ENCODE data around the gene AGPAT2. TPM values are rescaled to one million over a fixed set of nuclear protein-coding genes. Genes with fewer than 3 reads are reported as not detected.
A peak's percentile ranks its signal among the peaks of the same experiment; 100 is the strongest.

AGPAT2 gene
- total RNA-seq, 1 experiment from 2014 or later = 40.2 TPM

GRCh38 chr9:136701668-136702053, 14.4 kb upstream of the AGPAT2 start (continued):
- no peak for TF ChIP-seq E2F5 (CRISPR knock-in tag; IDR thresholded peaks at IDR 0.05)
- no peak for TF ChIP-seq NFYB (CRISPR knock-in tag; conservative IDR thresholded peaks at IDR 0.05; ENCODE audit: low read depth)
- no peak for TF ChIP-seq GTF2I (CRISPR knock-in tag; conservative IDR thresholded peaks at IDR 0.05)
- TF ChIP-seq JAZF1 (CRISPR knock-in tag; IDR thresholded peaks at IDR 0.05) = no peak
- TF ChIP-seq USF1 (CRISPR knock-in tag; IDR thresholded peaks at IDR 0.05) = no peak

GRCh38 chr9:136700959-136701667, 13.9 kb upstream of the AGPAT2 start:
- TF ChIP-seq AR (CRISPR knock-in tag; IDR thresholded peaks at IDR 0.05) (no peak), HMGXB4 (CRISPR knock-in tag; IDR thresholded peaks at IDR 0.05) (no peak), NFE2L1 (CRISPR knock-in tag; IDR thresholded peaks at IDR 0.05) (no peak), ZNF121 (CRISPR knock-in tag; IDR thresholded peaks at IDR 0.05) (no peak), CBFB (CRISPR knock-in tag; IDR thresholded peaks at IDR 0.05; ENCODE audit: low read depth) (no peak), SMAD4 (CRISPR knock-in tag; IDR thresholded peaks at IDR 0.05) (no peak), GABPB1 (CRISPR knock-in tag; IDR thresholded peaks at IDR 0.05) (no peak), ZBTB43 (CRISPR knock-in tag; IDR thresholded peaks at IDR 0.05) (no peak), ZMAT4 (CRISPR knock-in tag; IDR thresholded peaks at IDR 0.05) (no peak)
- H3K36me3 Mint-ChIP-seq = no peaks in the 10 kb centered on the region
- peaks cover 4% of the 10 kb centered on the region for H3K4me1 Mint-ChIP-seq
- ATAC-seq (peak; percentile 20), DNase-seq (ENCODE audit: low spot score) (no peak)
- POLR2A ChIA-PET = interaction anchor here (0.6 kb wide), 3 partner anchors 12 to 313 kb away, joined by 3 read pairs; no protein-coding TSS in a partner anchor
- CTCF ChIA-PET = interaction anchor here (0.7 to 2.9 kb wide), 6 partner anchors 29 to 61 kb away, joined by 3 to 13 read pairs (median 3); partner anchors contain the start of gene LCN8
- H3K9me3 Mint-ChIP-seq = no peaks in the 10 kb centered on the region
- peak overlapping the region; percentile 60 for H3K4me3 Mint-ChIP-seq
- peaks cover 23% of the 10 kb centered on the region for H3K27me3 Mint-ChIP-seq (ENCODE audit: low read depth)
- H3K27ac Mint-ChIP-seq = no peak overlapping the region

GRCh38 chr9:136700304-136700703, 13.0 kb upstream of the AGPAT2 start:
- no peak for ATAC-seq
- Mint-ChIP-seq H3K4me1 (peaks cover 4% of the 10 kb centered on the region), H3K9me3 (no peaks in the 10 kb centered on the region), H3K4me3 (no peak overlapping the region), H3K27me3 (ENCODE audit: low read depth) (peaks cover 23% of the 10 kb centered on the region), H3K27ac (no peak overlapping the region), H3K36me3 (no peaks in the 10 kb centered on the region)
- POLR2A ChIA-PET = interaction anchor here (0.6 kb wide), 1 partner anchor 78 kb away, joined by 3 read pairs; no protein-coding TSS in a partner anchor
- DNase-seq (ENCODE audit: low spot score) = no peak
- CTCF ChIA-PET = interaction anchor here (0.7 to 2.9 kb wide), 6 partner anchors 28 to 522 kb away, joined by 3 to 13 read pairs (median 3); partner anchors contain the start of gene LCN8
- TF ChIP-seq RELA (CRISPR knock-in tag; IDR thresholded peaks at IDR 0.05; ENCODE audit: borderline replicate concordance) (no peak), NFE2L1 (CRISPR knock-in tag; IDR thresholded peaks at IDR 0.05) (no peak), USF2 (CRISPR knock-in tag; IDR thresholded peaks at IDR 0.05) (no peak), TEAD1 (CRISPR knock-in tag; IDR thresholded peaks at IDR 0.05) (no peak), PREB (CRISPR knock-in tag; IDR thresholded peaks at IDR 0.05; ENCODE audit: borderline replicate concordance) (no peak), IRF2 (CRISPR knock-in tag; IDR thresholded peaks at IDR 0.05; ENCODE audit: borderline replicate concordance, low read depth) (no peak), E2F4 (CRISPR knock-in tag; IDR thresholded peaks at IDR 0.05; ENCODE audit: borderline replicate concordance, low read depth) (no peak), ZNF263 (CRISPR knock-in tag; IDR thresholded peaks at IDR 0.05; ENCODE audit: low read depth) (no peak)

All from WTC11 (cell line).